ENCODE measurements around the gene PTPRN2. TPM values are rescaled to one million over a fixed set of nuclear protein-coding genes. Genes with fewer than 3 reads are reported as not detected.

PTPRN2 gene
- total and polyA plus RNA-seq, 2 of the 8 experiments (the other 6 are each of a cell fraction or from before 2014, with no cell fraction given): 2.6 to 4.5 TPM

DNA sequence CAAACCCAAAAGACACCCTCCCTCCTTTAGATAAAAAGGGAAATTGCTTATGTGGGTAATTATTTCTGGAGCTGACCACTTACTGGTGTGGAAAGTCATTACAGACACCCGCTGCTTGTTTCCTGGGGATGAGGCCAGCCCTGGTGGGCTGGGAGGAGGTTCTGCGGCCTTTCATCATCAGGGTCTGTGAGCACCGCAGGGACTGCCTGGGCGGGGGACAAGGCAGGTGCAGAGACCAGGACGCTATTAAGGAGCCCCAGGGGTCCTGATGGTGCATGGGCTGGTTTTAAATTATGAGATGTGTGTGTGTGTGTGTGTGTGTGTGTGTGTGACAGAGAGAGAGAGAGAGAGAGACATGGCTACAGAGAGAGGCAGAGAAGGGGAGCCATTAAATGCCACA, 1079.6 kb downstream of the PTPRN2 start:
- H4K8ac ChIP-seq (ENCODE audit: extremely low read depth, insufficient read depth, low read length): no peak overlapping the region; the same call in 1 of the 2 replicates
- H3K14ac ChIP-seq (ENCODE audit: insufficient read length): no peak overlapping the region
- TF ChIP-seq GABPA (IDR thresholded peaks at IDR 0.05; ENCODE audit: borderline replicate concordance, insufficient read depth, low read length) (no peak), KDM1A (IDR thresholded peaks at IDR 0.05; ENCODE audit: borderline replicate concordance, low read length) (no peak), BCL11A (IDR thresholded peaks at IDR 0.05; ENCODE audit: low read depth in 2 of 2, low read length in 2 of 2) (no peak), TBP (IDR thresholded peaks at IDR 0.05; ENCODE audit: low read depth, low read length) (no peak), ATF3 (IDR thresholded peaks at IDR 0.05; ENCODE audit: insufficient read depth, low read depth, low read length) (no peak), BRCA1 (IDR thresholded peaks at IDR 0.05; ENCODE audit: low read depth, low read length) (no peak), RFX5 (IDR thresholded peaks at IDR 0.05; ENCODE audit: borderline replicate concordance, low read depth, low read length) (no peak), ZNF274 (IDR thresholded peaks at IDR 0.05; ENCODE audit: borderline replicate concordance, extremely low read depth, low read length) (no peak), KDM4A (IDR thresholded peaks at IDR 0.05; ENCODE audit: low read depth, low read length, severe bottlenecking) (no peak), HDAC6 (IDR thresholded peaks at IDR 0.05; ENCODE audit: low read depth, low read length) (no peak), RNF2 (IDR thresholded peaks at IDR 0.05; ENCODE audit: borderline replicate concordance, low read depth, low read length, missing control alignments, poor library complexity, severe bottlenecking) (no peak), KDM5A (IDR thresholded peaks at IDR 0.05; ENCODE audit: low read length) (no peak)
- TF ChIP-seq, protein P1, sequence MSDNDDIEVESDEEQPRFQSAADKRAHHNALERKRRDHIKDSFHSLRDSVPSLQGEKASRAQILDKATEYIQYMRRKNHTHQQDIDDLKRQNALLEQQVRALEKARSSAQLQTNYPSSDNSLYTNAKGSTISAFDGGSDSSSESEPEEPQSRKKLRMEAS (IDR thresholded peaks at IDR 0.05): no peak

More for the DNA sequence above, 1079.6 kb downstream of the PTPRN2 start:
- WGBS, 2 experiments (ENCODE audit: extremely low coverage in 1 of 2, insufficient coverage in 1 of 2, insufficient read length in 1 of 2, insufficient replicate concordance in 2 of 2, low coverage in 1 of 2, low lambda C conversion rate in 2 of 2, missing lambda C conversion rate in 1 of 2): 82% methylated on average over 5 of the region's 5 CpGs; no CpG with 5 or more reads in 1 of the 2 experiments
- no peak overlapping the region for H2AFZ ChIP-seq (ENCODE audit: low read length)
- no peak overlapping the region for H3K4ac ChIP-seq (replicated peaks; ENCODE audit: insufficient read length, low read depth, low read length)
- CTCF ChIA-PET (ENCODE audit: partially characterized antibody): interaction anchor here (1.0 kb wide), 1 partner anchor 26 kb away, joined by 3 read pairs; no protein-coding TSS in a partner anchor
- no peak overlapping the region for H3K56ac ChIP-seq (replicated peaks; ENCODE audit: insufficient read length, low read depth, low read length)
- H3K79me2 ChIP-seq (ENCODE audit: control insufficient read depth in 1 of 2, insufficient read depth in 2 of 2, low read length in 2 of 2): no peaks in the 10 kb centered on the region
- H3K27me3 ChIP-seq (replicated peaks in 1 of 4; ENCODE audit: control insufficient read depth in 3 of 4, extremely low read depth in 1 of 4, insufficient read depth in 3 of 4, low read length in 3 of 4): peaks cover 0 to 3% (median 0%) of the 10 kb centered on the region in 4 experiments; a peak in 3 of 7 replicates
- no peak overlapping the region for H2BK15ac ChIP-seq (ENCODE audit: low read length)
- no peak overlapping the region for H4K5ac ChIP-seq (ENCODE audit: insufficient read length, low read depth, low read length)
- FAIRE-seq: no peak
- no peaks in the 10 kb centered on the region for H3K4me1 ChIP-seq (replicated peaks in 1 of 4; ENCODE audit: control insufficient read depth in 3 of 4, insufficient read depth in 4 of 4, low read length in 3 of 4)
- H3K18ac ChIP-seq (ENCODE audit: extremely low read depth, low read length): no peak overlapping the region
- no peak overlapping the region for H4K91ac ChIP-seq (replicated peaks; ENCODE audit: insufficient read length, low read length)
- no peak overlapping the region for H3K27ac ChIP-seq (ENCODE audit: low read depth, low read length)
- no peak overlapping the region for H2BK20ac ChIP-seq (ENCODE audit: low read length)
- H2AK5ac ChIP-seq (ENCODE audit: low read depth, low read length): no peak overlapping the region
- no peak overlapping the region for H3K4me2 ChIP-seq (ENCODE audit: insufficient read depth in 1 of 2, low read depth in 2 of 2, low read length in 2 of 2)
- H2BK5ac ChIP-seq (ENCODE audit: low read depth, low read length): no peak overlapping the region
- H3K79me1 ChIP-seq (ENCODE audit: low read depth, low read length): no peaks in the 10 kb centered on the region
- H4K20me1 ChIP-seq (replicated peaks in 1 of 2; ENCODE audit: control insufficient read depth in 1 of 2, insufficient read depth in 2 of 2, low read length in 2 of 2): no peaks in the 10 kb centered on the region
- no peaks in the 10 kb centered on the region for H3K23me2 ChIP-seq (ENCODE audit: low read depth, low read length)
- no peak overlapping the region for H3K23ac ChIP-seq (ENCODE audit: insufficient read length)
- POLR2A ChIA-PET (ENCODE audit: partially characterized antibody): no interaction called here
- H3K4me3 ChIP-seq (ENCODE audit: extremely low read depth in 1 of 4, insufficient read depth in 2 of 4, low read depth in 3 of 4, low read length in 4 of 4): no peak overlapping the region
- H3K9me3 ChIP-seq (ENCODE audit: insufficient read depth in 2 of 2, low read depth in 1 of 2, low read length in 1 of 2): peaks cover 4 to 8% of the 10 kb centered on the region in 2 experiments; a peak in 1 of 4 replicates
- H2BK120ac ChIP-seq (replicated peaks; ENCODE audit: low read depth, low read length): no peak overlapping the region
- H3K36me3 ChIP-seq (ENCODE audit: control insufficient read depth in 2 of 4, insufficient read depth in 4 of 4, low read length in 3 of 4): no peaks in the 10 kb centered on the region
- DNase-seq (ENCODE audit: low read depth in 1 of 2, low spot score in 2 of 2): no peak
- H2BK12ac ChIP-seq (ENCODE audit: low read depth, low read length): no peak overlapping the region
- no peak overlapping the region for H3K9ac ChIP-seq (replicated peaks in 1 of 4; ENCODE audit: extremely low read depth in 1 of 4, low read depth in 3 of 4, low read length in 3 of 4)

Data from H1 (cell line).